SK-N-SH treated with all-trans-retinoic acid at 6 μM for 48 hours (cell line): ENCODE measurements around the gene STAC3.

Source experiments
- OSR1 ChIP-seq: fragments of 250-450 bp; sonication (Bioruptor Pico); IDR thresholded peaks from 2 replicates; pipeline ENCODE4 v1.8.0; 2022; ENCODE audit warnings: moderate library complexity, mild to moderate bottlenecking, inconsistent platforms
- TF ChIP-seq, protein P1 (sequence below): fragments of 250-450 bp; sonication (Bioruptor Pico); IDR thresholded peaks from 2 replicates; pipeline ENCODE4 v1.5.0; 2020; ENCODE audit warnings: mild to moderate bottlenecking, moderate library complexity
- TF ChIP-seq, protein P2 (sequence below): fragments of 250-450 bp; sonication (Bioruptor Pico); IDR thresholded peaks from 2 replicates; pipeline ENCODE4 v1.8.0; 2020; ENCODE audit warnings: mild to moderate bottlenecking, moderate library complexity, borderline replicate concordance

DNA sequence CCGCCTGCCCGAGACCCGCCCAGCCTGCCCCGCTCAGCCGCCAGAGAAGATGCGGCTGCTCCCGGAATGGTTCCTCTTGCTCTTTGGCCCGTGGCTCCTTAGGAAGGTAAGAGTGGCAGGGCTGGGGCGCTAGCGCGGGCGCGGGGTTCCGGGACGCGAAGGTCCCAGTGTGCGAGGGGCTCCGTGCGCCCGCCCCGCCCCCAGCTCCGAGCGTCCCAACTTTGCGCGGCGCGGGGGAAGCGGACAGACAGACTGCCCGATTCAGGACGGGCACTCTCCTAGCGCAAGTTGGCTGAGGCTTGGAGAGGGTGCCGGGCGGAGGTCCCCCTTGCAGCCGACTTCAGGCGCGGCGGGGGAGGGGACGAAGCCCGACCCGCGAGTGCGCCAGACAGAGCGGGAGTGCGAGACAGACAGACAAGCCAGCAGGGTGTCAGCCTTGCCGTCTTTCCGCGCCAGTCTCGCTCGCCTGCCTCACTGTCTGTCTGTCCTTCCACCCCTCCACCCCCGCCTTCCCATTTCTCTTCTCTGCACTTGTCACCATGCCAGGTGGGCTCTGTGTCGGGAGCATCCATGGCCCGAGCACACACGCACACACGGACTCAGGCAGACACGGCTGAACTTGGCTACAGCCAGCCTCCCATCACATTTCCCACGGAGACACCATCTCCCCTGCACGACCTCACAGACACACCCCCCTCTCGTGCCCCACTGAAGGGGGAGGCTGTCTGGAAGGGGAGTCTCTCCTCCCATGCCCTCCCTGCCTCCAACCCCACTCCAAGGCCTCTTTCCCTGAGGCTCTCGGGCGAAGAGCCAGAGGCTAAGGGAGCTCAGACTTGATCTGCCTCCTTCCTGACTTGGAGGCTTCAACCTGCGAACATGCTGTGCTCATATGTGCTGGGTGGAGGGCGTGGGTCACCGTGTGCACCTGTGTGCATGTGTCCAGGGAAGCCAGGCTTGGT is 33.8 kb downstream of the STAC3 start:
- TF ChIP-seq, protein P1, sequence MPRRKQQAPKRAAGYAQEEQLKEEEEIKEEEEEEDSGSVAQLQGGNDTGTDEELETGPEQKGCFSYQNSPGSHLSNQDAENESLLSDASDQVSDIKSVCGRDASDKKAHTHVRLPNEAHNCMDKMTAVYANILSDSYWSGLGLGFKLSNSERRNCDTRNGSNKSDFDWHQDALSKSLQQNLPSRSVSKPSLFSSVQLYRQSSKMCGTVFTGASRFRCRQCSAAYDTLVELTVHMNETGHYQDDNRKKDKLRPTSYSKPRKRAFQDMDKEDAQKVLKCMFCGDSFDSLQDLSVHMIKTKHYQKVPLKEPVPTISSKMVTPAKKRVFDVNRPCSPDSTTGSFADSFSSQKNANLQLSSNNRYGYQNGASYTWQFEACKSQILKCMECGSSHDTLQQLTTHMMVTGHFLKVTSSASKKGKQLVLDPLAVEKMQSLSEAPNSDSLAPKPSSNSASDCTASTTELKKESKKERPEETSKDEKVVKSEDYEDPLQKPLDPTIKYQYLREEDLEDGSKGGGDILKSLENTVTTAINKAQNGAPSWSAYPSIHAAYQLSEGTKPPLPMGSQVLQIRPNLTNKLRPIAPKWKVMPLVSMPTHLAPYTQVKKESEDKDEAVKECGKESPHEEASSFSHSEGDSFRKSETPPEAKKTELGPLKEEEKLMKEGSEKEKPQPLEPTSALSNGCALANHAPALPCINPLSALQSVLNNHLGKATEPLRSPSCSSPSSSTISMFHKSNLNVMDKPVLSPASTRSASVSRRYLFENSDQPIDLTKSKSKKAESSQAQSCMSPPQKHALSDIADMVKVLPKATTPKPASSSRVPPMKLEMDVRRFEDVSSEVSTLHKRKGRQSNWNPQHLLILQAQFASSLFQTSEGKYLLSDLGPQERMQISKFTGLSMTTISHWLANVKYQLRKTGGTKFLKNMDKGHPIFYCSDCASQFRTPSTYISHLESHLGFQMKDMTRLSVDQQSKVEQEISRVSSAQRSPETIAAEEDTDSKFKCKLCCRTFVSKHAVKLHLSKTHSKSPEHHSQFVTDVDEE (CRISPR knock-in tag): no peak
- TF ChIP-seq, protein P2, sequence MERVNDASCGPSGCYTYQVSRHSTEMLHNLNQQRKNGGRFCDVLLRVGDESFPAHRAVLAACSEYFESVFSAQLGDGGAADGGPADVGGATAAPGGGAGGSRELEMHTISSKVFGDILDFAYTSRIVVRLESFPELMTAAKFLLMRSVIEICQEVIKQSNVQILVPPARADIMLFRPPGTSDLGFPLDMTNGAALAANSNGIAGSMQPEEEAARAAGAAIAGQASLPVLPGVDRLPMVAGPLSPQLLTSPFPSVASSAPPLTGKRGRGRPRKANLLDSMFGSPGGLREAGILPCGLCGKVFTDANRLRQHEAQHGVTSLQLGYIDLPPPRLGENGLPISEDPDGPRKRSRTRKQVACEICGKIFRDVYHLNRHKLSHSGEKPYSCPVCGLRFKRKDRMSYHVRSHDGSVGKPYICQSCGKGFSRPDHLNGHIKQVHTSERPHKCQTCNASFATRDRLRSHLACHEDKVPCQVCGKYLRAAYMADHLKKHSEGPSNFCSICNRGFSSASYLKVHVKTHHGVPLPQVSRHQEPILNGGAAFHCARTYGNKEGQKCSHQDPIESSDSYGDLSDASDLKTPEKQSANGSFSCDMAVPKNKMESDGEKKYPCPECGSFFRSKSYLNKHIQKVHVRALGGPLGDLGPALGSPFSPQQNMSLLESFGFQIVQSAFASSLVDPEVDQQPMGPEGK (CRISPR knock-in tag): no peak
- TF ChIP-seq OSR1: no peak
